ENCODE data around the gene MRPL41. TPM values are rescaled to one million over a fixed set of nuclear protein-coding genes. Genes with fewer than 3 reads are reported as not detected.

The MRPL41 gene
- total and polyA plus RNA-seq, 2 donors from 2014 or later, result 47.3 to 150 TPM

DNA sequence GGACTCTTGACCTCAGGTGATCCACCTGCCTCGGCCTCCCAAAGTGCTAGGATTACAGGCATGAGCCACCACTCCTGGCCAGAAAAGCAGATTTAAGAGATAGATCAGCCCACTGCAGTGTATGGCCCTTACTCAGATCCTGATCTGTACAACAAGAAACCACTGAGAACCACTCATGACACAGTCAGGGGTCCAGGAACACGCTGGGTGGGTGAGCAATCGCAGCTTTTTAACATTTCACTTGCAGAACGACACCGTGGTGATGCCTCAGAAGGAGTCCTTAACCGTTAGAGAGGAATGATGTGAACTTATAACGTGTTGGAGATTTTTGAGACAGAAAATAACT, 47.3 kb upstream of the MRPL41 start:
- DNase-seq (no peak), FAIRE-seq (no peak)
- intact Hi-C loops (cut with DNase I), result no loop called here
- TF ChIP-seq, protein P1, sequence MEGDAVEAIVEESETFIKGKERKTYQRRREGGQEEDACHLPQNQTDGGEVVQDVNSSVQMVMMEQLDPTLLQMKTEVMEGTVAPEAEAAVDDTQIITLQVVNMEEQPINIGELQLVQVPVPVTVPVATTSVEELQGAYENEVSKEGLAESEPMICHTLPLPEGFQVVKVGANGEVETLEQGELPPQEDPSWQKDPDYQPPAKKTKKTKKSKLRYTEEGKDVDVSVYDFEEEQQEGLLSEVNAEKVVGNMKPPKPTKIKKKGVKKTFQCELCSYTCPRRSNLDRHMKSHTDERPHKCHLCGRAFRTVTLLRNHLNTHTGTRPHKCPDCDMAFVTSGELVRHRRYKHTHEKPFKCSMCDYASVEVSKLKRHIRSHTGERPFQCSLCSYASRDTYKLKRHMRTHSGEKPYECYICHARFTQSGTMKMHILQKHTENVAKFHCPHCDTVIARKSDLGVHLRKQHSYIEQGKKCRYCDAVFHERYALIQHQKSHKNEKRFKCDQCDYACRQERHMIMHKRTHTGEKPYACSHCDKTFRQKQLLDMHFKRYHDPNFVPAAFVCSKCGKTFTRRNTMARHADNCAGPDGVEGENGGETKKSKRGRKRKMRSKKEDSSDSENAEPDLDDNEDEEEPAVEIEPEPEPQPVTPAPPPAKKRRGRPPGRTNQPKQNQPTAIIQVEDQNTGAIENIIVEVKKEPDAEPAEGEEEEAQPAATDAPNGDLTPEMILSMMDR (IDR thresholded peaks at IDR 0.05; ENCODE audit: borderline replicate concordance, extremely low read depth, insufficient read depth), result no peak
- Histone ChIP-seq H3K27ac (ENCODE audit: low read depth in 2 of 2, low read length in 2 of 2) (no peak overlapping the region), H3K9ac (ENCODE audit: low read length in 3 of 3) (no peak overlapping the region), H3K36me3 (ENCODE audit: control insufficient read depth in 2 of 3, insufficient read depth in 3 of 3, low read length in 3 of 3) (no peaks in the 10 kb centered on the region), H3K4me3 (ENCODE audit: low read length in 3 of 3) (no peak overlapping the region), H3K4me1 (ENCODE audit: control insufficient read depth in 2 of 3, insufficient read depth in 2 of 3, low read depth in 1 of 3, low read length in 3 of 3) (no peaks in the 10 kb centered on the region), H3K27me3 (ENCODE audit: control insufficient read depth, insufficient read depth, low read length) (no peaks in the 10 kb centered on the region), H3K9me3 (ENCODE audit: control insufficient read depth in 2 of 3, insufficient read depth in 1 of 3, low read length in 3 of 3) (no peaks in the 10 kb centered on the region)

DNA sequence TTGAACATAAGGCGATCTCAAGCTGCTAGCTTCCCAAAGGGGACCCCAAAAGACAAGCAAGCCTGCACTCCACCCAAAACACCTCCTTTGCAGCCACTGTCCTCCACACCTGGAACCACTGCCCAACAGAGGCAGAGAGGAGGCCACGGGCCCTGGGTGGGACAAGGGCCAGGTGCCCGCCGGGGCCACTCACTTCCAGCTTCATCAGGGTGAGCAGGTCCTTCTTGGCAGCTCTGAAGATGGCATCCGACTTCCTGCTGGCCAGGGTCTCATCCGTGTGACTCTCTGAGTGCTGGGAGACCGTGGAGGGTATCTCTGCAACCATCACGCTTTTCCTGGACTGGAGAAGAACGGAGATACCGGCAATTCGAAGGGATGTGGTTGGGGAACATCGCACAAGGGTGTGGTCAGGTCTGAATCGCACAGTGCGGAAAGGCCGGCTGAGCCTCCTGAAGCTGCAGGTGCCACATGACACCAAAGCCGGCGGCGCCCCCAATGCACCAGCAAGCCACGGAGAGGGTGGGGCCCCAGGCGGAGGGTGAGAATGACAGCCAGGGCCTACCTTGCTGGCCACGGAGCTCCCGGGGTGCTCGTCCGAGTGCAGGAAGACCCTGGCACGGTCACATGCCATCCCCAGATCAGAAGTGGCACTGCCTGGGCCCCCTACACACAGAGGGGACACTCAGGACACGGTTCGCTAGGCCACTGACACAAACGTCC, 46.1 kb upstream of the MRPL41 start:
- TF ChIP-seq, protein P1 (IDR thresholded peaks at IDR 0.05; ENCODE audit: borderline replicate concordance, extremely low read depth, insufficient read depth), result no peak
- DNase-seq (no peak), FAIRE-seq (no peak)
- Histone ChIP-seq H3K27me3 (ENCODE audit: control insufficient read depth, insufficient read depth, low read length) (no peaks in the 10 kb centered on the region), H3K4me1 (ENCODE audit: control insufficient read depth in 2 of 3, insufficient read depth in 2 of 3, low read depth in 1 of 3, low read length in 3 of 3) (no peaks in the 10 kb centered on the region), H3K36me3 (ENCODE audit: control insufficient read depth in 2 of 3, insufficient read depth in 3 of 3, low read length in 3 of 3) (no peaks in the 10 kb centered on the region), H3K9ac (ENCODE audit: low read length in 3 of 3) (no peak overlapping the region), H3K9me3 (ENCODE audit: control insufficient read depth in 2 of 3, insufficient read depth in 1 of 3, low read length in 3 of 3) (no peaks in the 10 kb centered on the region), H3K27ac (ENCODE audit: low read depth in 2 of 2, low read length in 2 of 2) (no peak overlapping the region), H3K4me3 (ENCODE audit: low read length in 3 of 3) (no peak overlapping the region)
- intact Hi-C loops (cut with DNase I), result no loop called here

DNA sequence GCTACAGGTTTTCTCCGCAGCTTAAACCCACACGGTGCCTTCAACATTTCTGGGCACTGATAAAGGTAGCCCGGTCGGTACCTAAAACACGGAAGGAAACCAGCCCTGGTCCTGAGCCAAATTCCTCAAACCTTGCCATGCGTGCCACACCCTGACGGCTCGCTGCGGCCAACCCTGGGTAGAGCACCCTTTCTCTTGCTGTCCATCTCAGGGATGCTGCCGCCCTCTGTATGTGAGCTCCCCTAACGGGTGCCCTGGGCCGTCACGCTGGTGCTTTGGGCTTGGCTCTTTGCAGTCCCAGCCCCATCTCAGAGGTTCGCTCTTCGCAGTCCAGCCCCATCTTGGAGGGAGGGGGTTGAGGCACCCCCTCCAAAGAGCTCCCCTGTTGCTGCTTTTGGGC, 45.4 kb upstream of the MRPL41 start:
- Histone ChIP-seq H3K27ac (ENCODE audit: low read depth in 2 of 2, low read length in 2 of 2) (no peak overlapping the region), H3K9ac (ENCODE audit: low read length in 3 of 3) (no peak overlapping the region), H3K36me3 (ENCODE audit: control insufficient read depth in 2 of 3, insufficient read depth in 3 of 3, low read length in 3 of 3) (no peaks in the 10 kb centered on the region), H3K27me3 (ENCODE audit: control insufficient read depth, insufficient read depth, low read length) (no peaks in the 10 kb centered on the region), H3K4me1 (ENCODE audit: control insufficient read depth in 2 of 3, insufficient read depth in 2 of 3, low read depth in 1 of 3, low read length in 3 of 3) (no peaks in the 10 kb centered on the region), H3K9me3 (ENCODE audit: control insufficient read depth in 2 of 3, insufficient read depth in 1 of 3, low read length in 3 of 3) (no peaks in the 10 kb centered on the region), H3K4me3 (ENCODE audit: low read length in 3 of 3) (no peak overlapping the region)
- no peak for FAIRE-seq
- intact Hi-C loops (cut with DNase I), result no loop called here
- DNase-seq, result peak in 1 of 5 donors; percentile 75
- TF ChIP-seq, protein P1 (IDR thresholded peaks at IDR 0.05; ENCODE audit: borderline replicate concordance, extremely low read depth, insufficient read depth), result no peak

Measured in kidney (tissue), 14 donors.